SH-SY5Y (cell line): Measurements from ENCODE around the gene EPHX1.

Experiments
- GATA2 ChIP-seq: IDR thresholded peaks from 2 replicates; pipeline ENCODE4 v1.6.1; 2011; ENCODE audit warnings: mild to moderate bottlenecking, low read depth, low read length
- GATA3 ChIP-seq: IDR thresholded peaks from 2 replicates; pipeline ENCODE4 v1.6.1; 2011; ENCODE audit warnings: low read depth, mild to moderate bottlenecking, low read length, moderate library complexity

EPHX1 gene

DNA sequence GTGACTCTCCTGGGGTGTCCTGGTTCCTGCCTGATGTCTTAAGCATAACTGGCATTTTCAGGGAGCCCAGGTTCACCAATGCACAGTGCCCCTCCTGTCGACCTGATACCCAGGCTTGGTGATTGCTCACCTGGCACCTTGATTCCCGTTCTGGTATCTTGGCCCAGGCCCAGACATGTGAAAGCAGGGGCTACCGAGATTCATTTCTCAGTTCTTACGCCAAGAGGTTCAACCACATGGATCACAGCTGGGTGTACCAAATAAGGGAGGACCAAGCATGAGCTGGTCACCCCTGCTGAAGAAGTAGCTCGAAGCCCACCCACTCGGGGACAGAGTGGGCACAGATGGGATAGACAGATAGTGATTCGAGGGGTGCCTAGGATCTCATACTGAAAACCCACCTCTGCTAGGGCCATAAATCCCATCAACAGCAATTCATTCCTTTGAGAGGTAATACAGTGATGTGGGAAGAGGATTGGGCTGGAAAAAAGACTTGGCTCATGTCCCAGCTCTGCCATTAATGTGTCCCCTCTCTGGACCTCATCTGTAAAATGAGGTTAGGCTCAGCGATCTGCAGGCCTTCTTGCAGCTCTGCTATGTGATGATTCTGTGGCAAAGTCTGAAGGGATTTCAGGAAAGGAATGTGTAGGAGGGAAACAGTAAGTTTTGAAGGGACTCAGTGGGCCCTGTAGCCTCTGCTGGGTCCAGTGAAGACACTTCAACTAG lies 2.7 kb downstream of the EPHX1 start:
- TF ChIP-seq GATA3 (no peak), GATA2 (peak; percentile 24; the same call in 1 of the 2 replicates)

DNA sequence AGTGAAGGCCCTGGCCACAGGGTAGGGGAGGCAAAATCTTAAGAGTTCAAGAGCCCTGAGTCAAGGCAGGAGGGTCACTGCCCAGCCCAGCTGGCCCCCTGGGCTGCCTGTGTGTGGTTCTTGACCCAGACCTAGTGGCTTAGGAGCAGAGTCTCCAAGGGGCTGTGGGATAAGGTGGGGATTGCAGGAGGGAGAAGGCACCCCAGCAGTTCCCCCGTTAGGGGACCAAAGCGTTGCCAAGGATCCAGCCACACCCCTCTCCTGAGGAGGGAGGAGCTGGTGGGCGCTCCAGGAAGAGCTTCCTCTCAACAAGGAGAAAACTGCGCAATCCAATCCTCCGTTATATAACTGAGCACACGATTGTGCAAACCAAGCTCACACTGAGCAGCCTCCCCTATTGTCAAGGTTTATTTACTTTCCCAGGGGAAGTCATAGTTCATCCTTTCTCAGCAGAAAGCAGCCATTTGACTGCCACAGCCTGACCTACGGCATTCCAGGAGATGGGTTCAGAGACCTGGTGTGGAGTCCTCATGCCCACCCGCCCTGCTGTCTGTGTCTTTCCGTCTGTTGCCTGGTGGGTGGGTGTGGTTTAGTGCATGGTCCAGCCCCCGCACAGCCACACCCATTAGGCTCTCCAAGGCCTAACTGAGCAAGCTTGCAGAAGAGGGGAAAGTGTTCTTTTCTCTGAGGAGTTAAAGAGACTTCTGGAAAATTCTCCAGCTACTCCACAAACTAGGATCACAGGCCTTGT lies 3.5 kb downstream of the EPHX1 start:
- TF ChIP-seq GATA2 (no peak), GATA3 (no peak)

DNA sequence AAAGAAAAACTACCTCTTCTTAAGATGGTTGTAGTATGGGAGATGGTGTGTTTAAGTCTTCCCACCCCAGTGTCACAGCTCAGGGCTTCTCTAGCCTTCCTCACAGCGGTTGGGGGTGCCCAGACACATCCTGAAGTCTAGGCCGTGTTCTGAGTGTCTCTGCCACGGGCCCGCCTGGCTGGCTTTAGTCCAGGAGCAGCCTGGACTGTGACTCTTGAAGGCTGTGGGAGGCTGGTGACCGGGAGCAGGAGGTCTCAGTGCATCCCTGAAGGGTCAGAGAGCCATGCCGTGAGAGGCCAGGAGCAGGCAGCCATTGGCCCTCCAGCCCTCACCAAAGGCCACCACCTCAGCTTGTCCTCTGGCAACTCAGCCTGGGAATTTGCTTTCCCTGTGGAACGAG lies 4.5 kb downstream of the EPHX1 start:
- no peak for TF ChIP-seq GATA2
- no peak for TF ChIP-seq GATA3

DNA sequence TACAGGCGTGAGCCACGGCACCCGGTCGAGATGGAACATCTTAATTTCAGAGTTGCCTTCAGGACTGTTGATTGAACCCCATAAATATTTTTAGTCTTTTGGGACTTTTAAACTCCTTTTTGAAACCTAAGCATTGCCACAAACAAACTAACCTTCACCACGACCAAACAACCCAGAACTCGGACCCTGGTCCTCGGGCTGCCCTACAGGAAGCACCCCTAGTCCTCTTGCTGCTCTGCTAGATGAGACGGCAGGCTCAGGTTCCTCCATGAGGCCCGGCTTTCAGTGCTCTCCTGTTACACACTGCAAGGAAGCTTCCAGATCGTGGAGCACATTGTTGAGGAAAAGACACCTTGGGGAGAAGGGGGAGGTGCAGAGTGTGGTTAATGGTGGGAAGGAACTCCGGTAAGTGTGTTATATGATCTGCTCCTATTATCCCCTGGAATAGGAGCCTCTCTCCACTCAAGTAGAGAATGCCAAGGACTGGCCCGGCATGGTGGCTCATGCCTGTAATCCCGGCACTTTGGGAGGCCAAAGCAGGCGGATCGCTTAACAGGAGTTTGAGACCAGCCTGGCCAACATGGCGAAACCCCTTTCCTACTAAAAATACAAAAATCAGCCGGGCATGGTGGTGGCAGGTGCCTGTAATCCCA lies 5.7 kb downstream of the EPHX1 start:
- TF ChIP-seq GATA3, result no peak
- no peak for TF ChIP-seq GATA2

DNA sequence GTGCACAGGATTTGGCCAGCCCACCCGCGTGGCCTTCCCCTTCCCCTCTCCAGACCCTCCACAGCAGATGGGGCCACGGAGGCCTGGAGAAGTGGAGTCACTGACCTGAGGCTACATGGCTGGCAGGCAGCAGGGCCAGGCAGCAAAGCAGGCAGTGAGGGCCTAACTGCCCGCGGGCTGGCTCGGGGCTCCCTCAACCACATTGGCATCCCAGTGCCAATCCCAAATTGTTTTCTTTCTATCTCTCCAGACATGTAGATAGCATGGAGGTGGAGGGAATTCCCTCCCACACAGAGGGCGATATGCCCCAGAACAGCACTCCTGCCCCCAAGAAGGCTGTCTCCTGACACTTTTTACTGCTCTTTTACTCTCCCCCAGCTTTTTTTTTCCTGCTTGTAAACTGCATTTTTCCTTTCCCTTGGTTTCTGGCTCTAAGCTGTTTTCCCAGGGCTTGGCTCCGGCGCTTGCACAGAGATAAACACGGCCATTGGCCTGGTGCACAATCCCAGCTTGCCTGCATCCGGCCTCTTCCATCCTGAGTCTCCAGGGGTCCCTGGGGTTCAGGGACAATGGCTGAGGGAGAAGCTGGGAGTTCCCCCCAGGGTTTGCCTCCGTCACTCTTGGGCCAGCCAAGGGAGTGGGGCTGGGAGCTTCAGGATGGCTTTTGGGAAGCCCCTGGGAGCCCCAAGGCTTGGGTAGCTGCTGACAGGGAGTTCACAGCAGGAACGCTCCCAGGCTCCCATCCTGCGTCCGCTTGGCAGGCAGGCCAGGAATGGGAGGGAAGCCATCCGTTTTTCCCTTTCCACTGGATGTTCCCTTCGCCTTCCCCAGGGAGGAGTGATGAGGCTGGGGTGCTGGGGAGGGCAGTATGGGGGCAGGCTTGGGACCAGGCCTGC lies 7.0 kb downstream of the EPHX1 start:
- no peak for TF ChIP-seq GATA2
- no peak for TF ChIP-seq GATA3

DNA sequence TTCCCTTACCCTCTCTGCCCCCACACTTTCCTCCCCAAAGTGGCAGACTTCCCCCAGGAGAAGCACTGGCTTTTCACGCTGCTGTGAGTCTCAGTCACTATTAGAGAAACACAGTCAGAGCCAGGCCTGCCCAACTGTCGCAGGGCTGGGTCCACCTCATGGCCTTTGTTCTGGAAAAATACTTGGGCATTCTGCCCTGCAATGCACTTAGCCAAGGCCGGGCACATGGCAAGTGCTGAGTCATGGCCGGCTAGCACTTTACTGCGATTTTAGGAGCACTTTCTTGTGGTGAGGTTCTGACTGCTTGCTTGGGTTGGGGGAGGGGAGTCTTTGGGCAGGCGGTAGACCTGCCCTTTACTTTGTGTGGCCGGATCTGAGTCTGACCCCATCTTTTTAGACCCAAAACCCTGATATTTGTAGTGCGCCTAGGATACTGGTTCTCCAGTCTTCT lies 7.7 kb downstream of the EPHX1 start:
- TF ChIP-seq GATA3, result no peak
- TF ChIP-seq GATA2, result no peak

DNA sequence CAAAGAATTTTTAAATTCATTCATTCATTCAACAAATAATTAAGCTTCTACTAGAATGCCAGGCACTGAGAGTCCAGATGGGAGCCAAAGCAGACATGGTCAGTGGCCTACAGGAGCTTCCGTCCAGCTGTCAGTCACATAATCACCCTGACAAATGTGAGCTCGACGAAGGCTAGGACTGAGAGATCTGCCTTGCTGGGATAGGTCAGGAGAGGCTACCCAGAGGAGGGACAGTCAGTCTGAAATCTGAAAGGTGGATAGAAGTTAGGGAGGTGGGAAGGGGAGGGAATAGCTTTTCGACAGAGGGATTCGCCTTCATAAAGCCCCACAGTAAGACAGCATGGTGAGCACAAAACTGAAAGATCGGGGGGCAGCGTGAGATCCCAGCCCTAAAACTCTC lies 8.3 kb downstream of the EPHX1 start:
- TF ChIP-seq GATA2, result no peak
- no peak for TF ChIP-seq GATA3

DNA sequence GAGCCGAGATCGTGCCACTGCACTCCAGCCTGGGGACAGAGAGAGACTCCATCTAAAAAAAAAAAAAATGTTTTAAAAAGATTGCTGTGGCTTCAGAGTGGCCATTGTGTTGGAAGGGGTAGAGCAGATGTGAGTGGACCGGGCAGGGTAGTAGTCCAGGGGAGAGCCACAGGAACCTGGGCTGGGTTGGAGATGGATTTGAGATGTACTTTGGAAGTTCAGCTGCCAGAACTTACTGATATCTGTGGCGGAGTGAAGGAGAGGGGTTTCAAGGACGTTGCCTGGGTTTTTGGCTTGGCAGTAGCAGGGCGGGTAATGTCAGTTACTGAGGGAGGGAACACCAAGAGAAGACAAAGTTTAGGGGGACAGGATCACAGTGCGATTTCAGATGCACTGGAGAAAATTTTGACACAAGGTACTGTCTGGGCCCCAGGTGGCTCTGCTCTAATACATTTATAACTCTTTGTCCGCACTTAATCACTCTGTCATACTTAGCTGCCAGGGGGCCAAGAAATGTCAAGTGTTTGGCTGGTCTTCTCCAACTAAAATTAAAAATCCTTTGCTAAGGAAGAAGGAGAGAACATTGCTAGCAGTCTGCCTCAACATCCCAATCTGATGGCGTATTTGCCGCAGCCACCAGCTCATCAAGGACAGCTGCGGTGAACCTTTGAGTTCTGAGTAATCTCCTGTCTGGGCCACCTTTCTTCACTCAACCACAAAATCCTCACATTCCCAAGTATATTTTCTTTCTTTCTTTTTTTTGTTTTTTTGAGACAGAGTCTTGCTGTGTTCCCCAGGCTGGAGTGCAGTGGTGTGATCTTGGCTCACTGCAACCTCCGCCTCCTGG lies 9.6 kb downstream of the EPHX1 start:
- TF ChIP-seq GATA3, result no peak
- no peak for TF ChIP-seq GATA2

DNA sequence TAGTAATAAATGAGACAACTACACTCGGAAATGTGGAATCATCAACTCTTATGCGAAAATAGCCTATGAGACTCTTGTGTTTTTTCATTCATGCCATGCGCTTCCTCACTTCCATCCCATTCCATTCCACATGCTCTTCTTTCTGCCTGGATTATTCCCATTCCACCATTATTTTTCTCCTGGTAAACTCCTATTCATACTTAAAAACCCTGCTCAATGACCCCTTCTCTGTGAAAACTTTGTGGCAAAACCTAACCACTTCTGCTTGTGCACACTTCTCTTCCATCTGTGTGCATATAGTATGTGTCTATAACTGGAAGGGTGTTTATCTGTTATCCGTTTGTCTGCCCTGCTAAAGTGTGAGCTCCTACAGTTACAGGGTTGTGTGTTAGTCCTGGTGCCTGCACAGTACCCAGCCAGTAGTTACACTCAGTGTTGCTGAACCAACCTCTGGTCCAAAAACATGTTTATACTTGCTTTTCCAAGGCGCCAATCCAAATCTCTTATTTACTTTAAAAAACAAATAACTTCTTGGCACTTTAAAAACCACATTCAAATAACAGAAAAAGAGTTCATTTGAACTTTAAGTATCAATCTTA lies 10.7 kb downstream of the EPHX1 start:
- no peak for TF ChIP-seq GATA2

DNA sequence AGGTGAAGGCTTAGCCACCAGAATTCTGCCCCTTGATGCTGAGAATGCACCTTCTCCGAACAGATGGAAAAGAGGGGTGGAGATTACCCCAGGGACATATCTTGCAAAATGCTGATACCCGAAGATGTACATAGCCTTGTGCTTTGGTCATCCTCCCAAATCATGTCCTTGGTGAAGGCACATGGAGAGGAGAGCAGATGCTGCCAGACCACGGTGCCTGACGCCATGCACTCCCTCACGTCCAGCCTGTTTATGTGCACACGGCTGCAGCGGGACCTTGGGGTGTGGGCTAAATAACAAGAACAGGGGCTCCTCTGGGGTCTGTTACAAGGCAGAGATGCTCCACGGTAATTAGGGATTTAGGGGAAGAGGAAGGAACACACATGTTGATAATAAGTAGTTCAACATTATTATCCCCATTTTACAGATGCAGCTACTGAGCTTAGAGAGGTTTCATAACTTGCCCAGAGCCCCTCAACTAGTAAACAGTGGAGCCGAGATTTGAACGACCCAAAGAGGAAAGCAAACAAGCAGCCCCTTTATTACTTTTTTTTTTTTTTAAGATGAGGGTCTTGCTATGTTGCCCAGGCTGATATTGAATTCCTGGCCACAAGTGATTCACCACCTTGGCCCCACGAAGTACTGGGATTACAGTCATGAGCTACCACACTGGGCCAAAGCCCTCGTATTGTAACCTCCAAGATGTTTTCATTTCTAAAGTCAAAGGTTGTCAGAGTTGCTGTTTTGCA lies 12.9 kb downstream of the EPHX1 start:
- TF ChIP-seq GATA2 (no peak), GATA3 (no peak)

DNA sequence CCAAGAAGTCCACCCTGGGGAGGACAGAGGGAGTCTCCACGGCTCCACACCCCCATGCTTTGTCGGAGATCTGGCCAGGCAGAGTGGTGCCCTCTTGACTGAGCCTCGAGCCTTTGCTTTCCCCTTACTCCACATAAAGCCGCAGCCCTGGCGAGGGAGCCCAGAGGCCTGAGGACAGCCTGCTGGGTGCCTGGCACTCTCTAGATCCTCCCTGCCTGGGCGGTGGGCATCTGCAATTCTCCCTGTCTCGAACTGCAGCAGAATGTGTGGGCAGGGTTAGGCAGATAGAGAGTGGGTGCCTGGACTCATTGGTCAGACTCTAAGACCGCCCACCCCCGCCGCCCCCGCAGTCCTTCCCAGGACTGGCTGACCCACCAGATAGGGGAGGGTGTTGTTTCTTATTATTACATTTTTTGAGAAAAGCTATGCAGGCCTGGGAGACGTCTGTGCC lies 13.9 kb downstream of the EPHX1 start:
- no peak for TF ChIP-seq GATA3
- TF ChIP-seq GATA2, result no peak

DNA sequence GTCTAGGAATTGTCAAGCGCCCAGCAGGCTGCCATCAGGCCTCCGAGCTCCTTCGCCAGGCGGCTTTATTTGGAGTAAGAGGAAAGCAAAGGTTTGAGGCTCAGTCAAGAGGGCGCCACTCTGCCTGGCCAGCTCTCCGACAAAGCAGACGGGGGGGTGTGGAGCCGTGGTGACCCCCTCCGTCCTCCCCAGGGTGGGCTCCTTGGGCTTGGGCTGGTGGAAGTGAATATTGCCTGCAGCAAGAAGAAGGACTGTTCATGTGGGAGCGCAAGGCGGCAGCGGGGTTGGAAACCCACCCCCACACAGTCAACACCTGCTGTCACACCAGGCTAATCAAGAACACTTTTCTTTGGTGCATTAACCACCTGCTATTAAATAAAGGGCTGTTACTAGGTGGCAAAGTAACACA lies 14.6 kb downstream of the EPHX1 start:
- no peak for TF ChIP-seq GATA3
- no peak for TF ChIP-seq GATA2

DNA sequence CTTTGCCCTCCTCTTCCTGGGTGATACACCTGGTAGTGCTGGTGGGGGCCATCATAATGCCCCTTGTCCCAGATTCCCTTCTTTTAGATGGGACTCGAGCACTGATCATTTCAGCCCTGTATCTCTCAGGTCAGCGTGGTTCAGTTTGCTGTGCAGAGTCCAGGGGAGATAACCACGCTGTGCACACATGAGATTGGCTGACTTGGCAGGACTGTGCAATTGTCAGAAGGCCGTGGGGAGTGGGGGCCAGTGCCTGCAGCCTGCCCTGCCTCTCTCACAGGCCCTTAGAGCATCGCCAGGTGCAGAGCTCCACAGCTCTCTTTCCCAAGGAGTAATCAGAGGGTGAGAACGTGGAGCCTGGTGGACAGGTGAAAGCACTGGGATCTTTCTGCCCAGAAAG lies 15.2 kb downstream of the EPHX1 start:
- TF ChIP-seq GATA3 (no peak), GATA2 (no peak)
